B cell (primary cell): Measurements from ENCODE around the gene CILP.

Source experiments
- EZH2 ChIP-seq: IDR thresholded peaks from 2 replicates; pipeline ENCODE4 v1.6.1; 2012; ENCODE audit warnings: borderline replicate concordance, low read depth, mild to moderate bottlenecking, moderate library complexity, low read length; ENCODE audit not compliant: insufficient read depth, poor library complexity, severe bottlenecking
- TF ChIP-seq, protein P1 (sequence below): fragments of 200-600 bp; IDR thresholded peaks from one replicate; pipeline ENCODE4 v1.8.0; 2022; ENCODE audit warnings: antibody characterized with exemption, mild to moderate bottlenecking

DNA sequence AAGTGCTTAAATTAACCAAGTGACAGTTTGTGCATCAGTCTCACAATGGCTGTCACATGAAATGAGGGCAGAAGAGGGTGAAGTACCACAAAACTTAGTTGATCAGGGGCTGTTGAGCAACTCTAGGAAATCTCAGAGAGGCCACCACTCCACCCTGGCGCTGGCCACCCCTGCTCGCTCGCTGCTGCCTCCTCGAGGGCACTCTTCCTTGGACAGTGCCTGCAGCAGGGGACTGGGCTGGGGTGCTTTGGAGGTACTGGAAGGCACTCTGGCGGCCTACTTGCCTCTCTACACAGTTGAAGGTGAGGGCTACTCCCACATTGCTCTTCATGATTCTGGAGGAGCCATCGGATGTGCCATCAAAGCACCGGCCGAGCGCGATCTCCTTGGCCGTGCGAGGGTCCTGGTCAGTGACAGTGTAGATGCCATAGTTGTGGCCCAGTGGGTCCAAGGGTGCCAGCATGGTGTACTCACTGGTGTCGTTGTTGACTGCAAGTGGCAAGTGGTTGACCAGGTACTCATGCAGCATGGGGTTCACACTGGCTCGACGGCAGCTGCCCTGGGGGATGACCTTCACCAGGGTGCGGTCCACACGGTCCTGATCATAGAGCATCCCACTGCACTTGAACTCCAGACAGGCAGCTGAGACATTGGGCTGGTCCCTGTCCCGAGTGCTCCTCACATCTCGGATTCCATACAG, 14.5 kb downstream of the CILP start:
- TF ChIP-seq, protein P1, sequence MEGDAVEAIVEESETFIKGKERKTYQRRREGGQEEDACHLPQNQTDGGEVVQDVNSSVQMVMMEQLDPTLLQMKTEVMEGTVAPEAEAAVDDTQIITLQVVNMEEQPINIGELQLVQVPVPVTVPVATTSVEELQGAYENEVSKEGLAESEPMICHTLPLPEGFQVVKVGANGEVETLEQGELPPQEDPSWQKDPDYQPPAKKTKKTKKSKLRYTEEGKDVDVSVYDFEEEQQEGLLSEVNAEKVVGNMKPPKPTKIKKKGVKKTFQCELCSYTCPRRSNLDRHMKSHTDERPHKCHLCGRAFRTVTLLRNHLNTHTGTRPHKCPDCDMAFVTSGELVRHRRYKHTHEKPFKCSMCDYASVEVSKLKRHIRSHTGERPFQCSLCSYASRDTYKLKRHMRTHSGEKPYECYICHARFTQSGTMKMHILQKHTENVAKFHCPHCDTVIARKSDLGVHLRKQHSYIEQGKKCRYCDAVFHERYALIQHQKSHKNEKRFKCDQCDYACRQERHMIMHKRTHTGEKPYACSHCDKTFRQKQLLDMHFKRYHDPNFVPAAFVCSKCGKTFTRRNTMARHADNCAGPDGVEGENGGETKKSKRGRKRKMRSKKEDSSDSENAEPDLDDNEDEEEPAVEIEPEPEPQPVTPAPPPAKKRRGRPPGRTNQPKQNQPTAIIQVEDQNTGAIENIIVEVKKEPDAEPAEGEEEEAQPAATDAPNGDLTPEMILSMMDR, result no peak
- TF ChIP-seq EZH2, result no peak
